CD4-positive, alpha-beta T cell (primary cell): ENCODE results near the gene SAMD10. TPM values are rescaled to one million over a fixed set of nuclear protein-coding genes. Genes with fewer than 3 reads are reported as not detected.

Experiments
- ATAC-seq: fragments of 200-7000 bp; cut with Tn5 transposase; one replicate; pipeline ENCODE4 v1.10.0; 2022; ENCODE audit warnings: mild to moderate bottlenecking; ENCODE audit not compliant: poor library complexity
- CTCF ChIA-PET: fragments of 350-600 bp; sonication (Branson Sonifier 250); formaldehyde crosslinking; loops from one replicate; lab custom pipeline; 2021; ENCODE audit warnings: antibody characterized with exemption, inconsistent platforms; lab: Charles Lee
- POLR2A ChIA-PET: fragments of 350-600 bp; sonication (Branson Sonifier 250); formaldehyde crosslinking; loops from one replicate; lab custom pipeline; 2021; ENCODE audit warnings: antibody characterized with exemption, inconsistent platforms; lab: Charles Lee
- DNase-seq, 14 experiments: peaks; one replicate each; pipeline ENCODE4 v3.0.0-alpha.2; 2013 to 2020; ENCODE audit warnings: mixed read lengths in 2 of 14
- H3K27ac ChIP-seq, 2 donors: one replicate each; pipeline versions ENCODE4 v1.5.1 to v1.7.0; 2013; ENCODE audit warnings: low read length in 2 of 2, low read depth in 1 of 2, mild to moderate bottlenecking in 1 of 2
- H3K27me3 ChIP-seq, 2 experiments: 1 replicate in 1 of 2; 2 replicates in 1 of 2; pipeline versions ENCODE4 v1.6.1 to v1.7.0; 2013; ENCODE audit warnings: low read length in 2 of 2, control low read depth in 1 of 2, mild to moderate bottlenecking in 1 of 2, moderate library complexity in 1 of 2; ENCODE audit not compliant: insufficient read depth in 2 of 2, control insufficient read depth in 1 of 2
- H3K36me3 ChIP-seq: one replicate; pipeline ENCODE4 v1.6.1; 2013; ENCODE audit warnings: low read length, control low read depth; ENCODE audit not compliant: insufficient read depth
- H3K4me1 ChIP-seq: one replicate; pipeline ENCODE4 v1.6.1; 2013; ENCODE audit warnings: low read length, control low read depth; ENCODE audit not compliant: insufficient read depth
- H3K4me3 ChIP-seq: one replicate; pipeline ENCODE4 v1.5.1; 2013; ENCODE audit warnings: mild to moderate bottlenecking, low read length, moderate library complexity
- H3K9me3 ChIP-seq, 2 experiments: 1 replicate in 1 of 2; 2 replicates in 1 of 2; pipeline versions ENCODE4 v1.6.1 to v1.7.0; 2013; ENCODE audit warnings: low read length in 2 of 2, mild to moderate bottlenecking in 2 of 2, control low read depth in 1 of 2, moderate library complexity in 1 of 2; ENCODE audit not compliant: control insufficient read depth in 1 of 2, insufficient read depth in 1 of 2
- H3K27ac Mint-ChIP-seq: one replicate; pipeline ENCODE4 v1.8.0; 2020; ENCODE audit warnings: mixed read lengths
- H3K27me3 Mint-ChIP-seq: one replicate; pipeline ENCODE4 v1.8.0; 2021; ENCODE audit warnings: mixed read lengths
- H3K36me3 Mint-ChIP-seq: one replicate; pipeline ENCODE4 v1.8.0; 2021; ENCODE audit warnings: low read depth, mixed read lengths
- H3K4me1 Mint-ChIP-seq: one replicate; pipeline ENCODE4 v1.8.0; 2021; ENCODE audit warnings: low read depth, mixed read lengths
- H3K4me3 Mint-ChIP-seq: one replicate; pipeline ENCODE4 v1.8.0; 2020; ENCODE audit warnings: mild to moderate bottlenecking, mixed read lengths
- H3K9me3 Mint-ChIP-seq: one replicate; pipeline ENCODE4 v1.8.0; 2020; ENCODE audit warnings: mixed read lengths
- intact Hi-C, 2 experiments: fragments of 100-400 bp; cut with DNase I in 1 of 2; cut with micrococcal nuclease in 1 of 2; formaldehyde crosslinking; loops; one replicate each; pipeline versions ENCODE4 v1.15.1 to v1.9.0; 2023 to 2025; cut with DNase I, micrococcal nuclease
- total RNA-seq, 174 experiments: library from RNA in 2 of 174; stranded (reverse) in 2 of 174; gene quantifications; one replicate each; pipeline ENCODE4 v1.2.3 and lab custom pipeline; 2021 to 2026
- TF ChIP-seq, protein P1 (sequence below): fragments of 200-600 bp; IDR thresholded peaks from one replicate; pipeline ENCODE4 v1.8.0; 2022; ENCODE audit warnings: antibody characterized with exemption, mild to moderate bottlenecking

The SAMD10 gene
- total RNA-seq, 2 experiments from 2014 or later = 12.0 to 12.1 TPM

DNA sequence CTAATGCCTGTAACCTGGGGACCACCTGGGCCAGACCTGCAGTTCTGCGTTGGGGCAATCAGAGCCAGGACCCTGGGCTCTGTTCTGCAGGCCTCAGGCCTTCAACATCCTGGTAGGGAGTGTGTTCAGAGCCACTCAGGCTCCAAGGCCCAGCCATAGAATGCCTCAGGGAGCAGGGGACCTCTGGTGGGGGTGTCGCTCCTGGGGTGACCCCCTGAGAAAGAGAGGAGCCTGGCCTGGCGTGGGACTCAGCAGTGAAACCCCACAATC, 35.7 kb downstream of the SAMD10 start:
- no peaks in the 10 kb centered on the region for H3K27me3 ChIP-seq
- peaks cover 50% of the 10 kb centered on the region for H3K4me1 Mint-ChIP-seq
- H3K27ac Mint-ChIP-seq = no peak overlapping the region
- no peak overlapping the region for H3K27ac ChIP-seq
- no peak overlapping the region for H3K4me3 ChIP-seq
- intact Hi-C loops = no loop called here
- H3K36me3 Mint-ChIP-seq = peaks cover 44% of the 10 kb centered on the region
- H3K36me3 ChIP-seq = peaks cover 46% of the 10 kb centered on the region
- peaks cover 41% of the 10 kb centered on the region for H3K4me1 ChIP-seq
- POLR2A ChIA-PET = no interaction called here
- CTCF ChIA-PET = interaction anchor here (0.5 to 1.6 kb wide), 2 partner anchors 30 to 50 kb away, joined by 3 to 5 read pairs; no protein-coding TSS in a partner anchor
- TF ChIP-seq, protein P1, sequence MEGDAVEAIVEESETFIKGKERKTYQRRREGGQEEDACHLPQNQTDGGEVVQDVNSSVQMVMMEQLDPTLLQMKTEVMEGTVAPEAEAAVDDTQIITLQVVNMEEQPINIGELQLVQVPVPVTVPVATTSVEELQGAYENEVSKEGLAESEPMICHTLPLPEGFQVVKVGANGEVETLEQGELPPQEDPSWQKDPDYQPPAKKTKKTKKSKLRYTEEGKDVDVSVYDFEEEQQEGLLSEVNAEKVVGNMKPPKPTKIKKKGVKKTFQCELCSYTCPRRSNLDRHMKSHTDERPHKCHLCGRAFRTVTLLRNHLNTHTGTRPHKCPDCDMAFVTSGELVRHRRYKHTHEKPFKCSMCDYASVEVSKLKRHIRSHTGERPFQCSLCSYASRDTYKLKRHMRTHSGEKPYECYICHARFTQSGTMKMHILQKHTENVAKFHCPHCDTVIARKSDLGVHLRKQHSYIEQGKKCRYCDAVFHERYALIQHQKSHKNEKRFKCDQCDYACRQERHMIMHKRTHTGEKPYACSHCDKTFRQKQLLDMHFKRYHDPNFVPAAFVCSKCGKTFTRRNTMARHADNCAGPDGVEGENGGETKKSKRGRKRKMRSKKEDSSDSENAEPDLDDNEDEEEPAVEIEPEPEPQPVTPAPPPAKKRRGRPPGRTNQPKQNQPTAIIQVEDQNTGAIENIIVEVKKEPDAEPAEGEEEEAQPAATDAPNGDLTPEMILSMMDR = no peak
- DNase-seq (no peak), ATAC-seq (no peak)
- H3K27me3 Mint-ChIP-seq = no peaks in the 10 kb centered on the region
- no peak overlapping the region for H3K4me3 Mint-ChIP-seq
- H3K9me3 Mint-ChIP-seq = no peaks in the 10 kb centered on the region
- peaks cover 0 to 26% of the 10 kb centered on the region in 2 experiments for H3K9me3 ChIP-seq

DNA sequence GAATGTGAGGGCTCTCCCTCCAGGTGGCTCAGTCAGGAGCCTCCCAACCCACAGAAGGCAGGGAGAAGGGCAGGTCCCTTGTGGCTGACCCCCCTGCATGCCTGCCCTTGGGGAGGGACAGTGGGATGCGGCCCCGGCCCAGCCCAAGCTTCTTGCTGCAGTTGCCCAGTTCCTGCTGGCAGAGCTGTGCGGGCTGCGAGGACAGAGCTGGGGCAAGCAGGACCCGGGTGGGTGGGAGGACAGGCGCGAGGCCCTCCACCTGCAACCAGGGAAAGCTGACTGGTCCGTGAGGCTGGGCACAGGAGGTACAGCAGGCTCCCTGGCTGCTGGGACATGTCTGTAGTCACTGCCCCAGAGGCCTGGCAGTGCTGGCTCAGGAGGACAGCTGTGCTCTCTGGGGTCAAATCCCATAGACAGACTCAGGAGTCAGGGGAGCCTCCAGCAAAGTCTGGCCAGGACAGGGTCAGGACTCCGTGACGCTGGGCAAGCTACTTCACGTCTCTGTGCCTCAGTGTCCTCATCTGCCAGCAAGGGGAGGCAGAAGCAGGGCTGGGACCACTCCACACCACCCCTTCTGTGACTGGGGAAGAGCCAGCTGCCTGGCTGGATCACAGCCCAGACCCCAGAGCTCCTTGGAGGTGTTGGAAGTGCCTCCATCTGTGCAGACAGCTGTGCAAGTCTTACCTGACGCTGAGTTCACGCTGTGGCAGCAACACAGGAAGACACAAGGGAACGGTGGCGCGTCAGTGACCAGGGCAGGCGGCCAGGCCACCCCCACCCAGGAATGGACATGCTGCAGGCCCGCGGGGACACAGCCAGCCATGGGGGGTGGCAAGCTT, 36.3 kb downstream of the SAMD10 start:
- CTCF ChIA-PET = interaction anchor here (0.5 to 1.6 kb wide), 2 partner anchors 31 to 51 kb away, joined by 3 to 5 read pairs; no protein-coding TSS in a partner anchor
- Mint-ChIP-seq H3K27ac (no peak overlapping the region), H3K4me1 (peaks cover 44% of the 10 kb centered on the region), H3K9me3 (no peaks in the 10 kb centered on the region), H3K4me3 (no peak overlapping the region), H3K27me3 (no peaks in the 10 kb centered on the region), H3K36me3 (peaks cover 43% of the 10 kb centered on the region)
- Histone ChIP-seq H3K4me1 (peaks cover 35% of the 10 kb centered on the region), H3K27me3 (no peaks in the 10 kb centered on the region), H3K27ac (no peak overlapping the region), H3K9me3 (peaks cover 0 to 26% of the 10 kb centered on the region in 2 experiments), H3K36me3 (peaks cover 46% of the 10 kb centered on the region), H3K4me3 (no peak overlapping the region)
- ATAC-seq = no peak
- TF ChIP-seq, protein P1 = no peak
- POLR2A ChIA-PET = interaction anchor here (0.9 to 1.9 kb wide), 3 partner anchors 11 to 41 kb away, joined by 3 to 8 read pairs (median 3); partner anchors contain the start of gene UCKL1
- DNase-seq = peak in 1 of 14 experiments; percentile 21
- intact Hi-C loops = no loop called here

DNA sequence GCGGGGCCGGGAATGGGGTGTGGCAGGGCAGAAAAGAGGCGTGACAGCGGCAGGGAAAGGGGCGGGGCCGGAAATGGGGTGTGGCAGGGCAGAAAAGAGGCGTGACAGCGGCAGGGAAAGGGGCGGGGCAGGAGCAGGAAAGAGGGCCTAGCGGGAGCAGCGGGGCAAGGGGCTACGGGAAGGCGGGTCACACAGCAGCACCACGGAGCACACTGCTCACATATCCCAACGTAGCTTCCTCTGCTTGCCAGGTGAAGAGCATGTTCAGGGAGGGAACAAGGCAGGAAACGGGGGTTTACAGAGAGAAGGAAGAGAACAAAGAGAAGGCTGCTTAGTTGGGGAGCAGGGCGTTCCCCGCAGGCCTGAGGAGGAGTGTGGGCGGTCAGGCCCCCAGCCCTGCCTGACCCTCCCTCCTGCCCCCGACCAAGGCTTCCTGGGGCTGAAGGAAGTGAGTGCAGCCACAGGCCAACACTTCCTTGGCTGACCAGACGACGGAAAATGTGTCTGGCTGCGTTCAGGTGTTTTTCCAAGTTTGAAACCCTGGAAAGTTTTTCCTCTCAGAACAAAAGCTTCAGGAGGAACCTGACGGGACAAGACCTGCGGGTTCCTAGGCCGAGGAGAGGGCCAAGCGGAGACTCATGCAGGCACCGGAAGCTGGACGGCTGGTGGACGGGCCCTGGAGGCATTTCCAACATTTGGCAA, 37.0 kb downstream of the SAMD10 start:
- ChIA-PET POLR2A (interaction anchor here (0.9 to 1.9 kb wide), 3 partner anchors 12 to 41 kb away, joined by 3 to 8 read pairs (median 3); partner anchors contain the start of gene UCKL1), CTCF (interaction anchor here (1.6 kb wide), 1 partner anchor 32 kb away, joined by 5 read pairs; no protein-coding TSS in a partner anchor)
- intact Hi-C loops = no loop called here
- H3K27me3 Mint-ChIP-seq = no peaks in the 10 kb centered on the region
- peaks cover 46% of the 10 kb centered on the region for H3K36me3 ChIP-seq
- peak overlapping the region; percentile 80 for H3K27ac Mint-ChIP-seq
- peak overlapping the region; percentile 56 for H3K4me3 Mint-ChIP-seq
- ATAC-seq = peak; percentile 11
- peaks cover 42% of the 10 kb centered on the region for H3K4me1 Mint-ChIP-seq
- TF ChIP-seq, protein P1 = no peak
- no peak overlapping the region for H3K4me3 ChIP-seq
- peak overlapping the region in 1 of 2 donors; percentile 25 for H3K27ac ChIP-seq
- peak in 9 of 14 experiments; percentile 25 to 68 (median 56) for DNase-seq
- no peaks in the 10 kb centered on the region for H3K9me3 Mint-ChIP-seq
- peaks cover 47% of the 10 kb centered on the region for H3K36me3 Mint-ChIP-seq
- peaks cover 28% of the 10 kb centered on the region for H3K4me1 ChIP-seq
- H3K27me3 ChIP-seq = no peaks in the 10 kb centered on the region
- peaks cover 0 to 26% of the 10 kb centered on the region in 2 experiments for H3K9me3 ChIP-seq
